ENCODE results near the gene MCC.

MCC gene

DNA sequence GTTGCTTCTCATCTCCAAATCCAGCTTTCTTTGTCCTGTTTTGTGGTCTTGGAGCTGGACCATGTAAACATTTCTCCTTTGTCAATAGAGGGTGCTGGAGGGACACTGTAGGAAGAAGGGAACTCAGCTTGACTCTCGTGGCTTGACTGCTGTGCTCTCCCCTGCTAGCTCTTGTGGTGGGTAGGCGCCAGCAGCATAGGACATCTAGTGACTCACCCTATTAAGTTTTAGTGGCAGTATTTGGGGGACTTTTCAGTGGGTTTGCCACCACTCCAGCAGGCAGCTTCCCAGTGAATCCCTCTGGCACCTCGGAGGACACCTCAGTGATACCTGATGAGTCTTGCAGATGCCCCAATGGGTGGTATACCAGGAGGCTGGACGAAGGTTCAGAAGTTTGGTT, 151.3 kb downstream of the MCC start:
- peak; percentile 68 for TF ChIP-seq RAD21 (IDR thresholded peaks at IDR 0.05; ENCODE audit: low read depth)
- TF ChIP-seq, protein P1, sequence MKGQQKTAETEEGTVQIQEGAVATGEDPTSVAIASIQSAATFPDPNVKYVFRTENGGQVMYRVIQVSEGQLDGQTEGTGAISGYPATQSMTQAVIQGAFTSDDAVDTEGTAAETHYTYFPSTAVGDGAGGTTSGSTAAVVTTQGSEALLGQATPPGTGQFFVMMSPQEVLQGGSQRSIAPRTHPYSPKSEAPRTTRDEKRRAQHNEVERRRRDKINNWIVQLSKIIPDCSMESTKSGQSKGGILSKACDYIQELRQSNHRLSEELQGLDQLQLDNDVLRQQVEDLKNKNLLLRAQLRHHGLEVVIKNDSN (IDR thresholded peaks at IDR 0.05), result no peak

DNA sequence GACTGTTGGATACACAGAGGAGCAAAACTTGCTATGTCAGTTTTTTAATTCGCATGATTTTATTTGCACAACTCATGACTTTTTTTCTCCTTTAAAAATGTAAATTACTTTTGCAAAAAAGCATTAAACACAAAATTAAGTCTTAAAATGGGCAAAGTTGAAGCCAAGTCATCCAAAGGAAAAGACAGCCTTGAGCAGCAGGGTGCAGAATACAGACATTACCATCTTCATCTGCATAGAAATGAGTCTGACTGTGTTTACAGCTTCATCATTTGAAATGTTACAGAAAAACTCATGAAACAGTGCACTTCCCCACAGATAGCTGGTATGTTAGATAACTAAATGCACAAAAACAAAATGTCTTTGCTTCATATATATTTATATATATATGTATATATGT, 154.8 kb downstream of the MCC start:
- TF ChIP-seq, protein P1 (IDR thresholded peaks at IDR 0.05), result no peak
- TF ChIP-seq TEAD4 (IDR thresholded peaks at IDR 0.05), result no peak
- TF ChIP-seq FOXM1 (IDR thresholded peaks at IDR 0.05; ENCODE audit: borderline replicate concordance, low read depth), result no peak
- no peak for TF ChIP-seq NFIC (IDR thresholded peaks at IDR 0.05)
- TF ChIP-seq ZBTB7A (IDR thresholded peaks at IDR 0.05; ENCODE audit: low read depth), result no peak
- TF ChIP-seq REST (IDR thresholded peaks at IDR 0.05; ENCODE audit: low read depth), result no peak
- TF ChIP-seq MAX (IDR thresholded peaks at IDR 0.05), result no peak
- no peak for TF ChIP-seq RAD21 (IDR thresholded peaks at IDR 0.05; ENCODE audit: low read depth)
- no peak for TF ChIP-seq TCF12 (IDR thresholded peaks at IDR 0.05; ENCODE audit: low read depth)
- TF ChIP-seq YY1 (IDR thresholded peaks at IDR 0.05; ENCODE audit: low read depth), result no peak

- TF ChIP-seq FOXM1 (IDR thresholded peaks at IDR 0.05; ENCODE audit: borderline replicate concordance, low read depth) (no peak), REST (IDR thresholded peaks at IDR 0.05; ENCODE audit: low read depth) (no peak), TEAD4 (IDR thresholded peaks at IDR 0.05) (no peak), EGR1 (IDR thresholded peaks at IDR 0.05) (no peak), ZBTB7A (IDR thresholded peaks at IDR 0.05; ENCODE audit: low read depth) (no peak), NFIC (IDR thresholded peaks at IDR 0.05) (no peak), TAF1 (IDR thresholded peaks at IDR 0.05; ENCODE audit: low read depth) (no peak), TCF12 (IDR thresholded peaks at IDR 0.05; ENCODE audit: low read depth) (no peak), YY1 (IDR thresholded peaks at IDR 0.05; ENCODE audit: low read depth) (no peak)
- TF ChIP-seq, protein P1 (IDR thresholded peaks at IDR 0.05), result no peak
These were observed 157.1 kb downstream of the MCC start for GRCh38 chr5:113331209-113331551.

DNA sequence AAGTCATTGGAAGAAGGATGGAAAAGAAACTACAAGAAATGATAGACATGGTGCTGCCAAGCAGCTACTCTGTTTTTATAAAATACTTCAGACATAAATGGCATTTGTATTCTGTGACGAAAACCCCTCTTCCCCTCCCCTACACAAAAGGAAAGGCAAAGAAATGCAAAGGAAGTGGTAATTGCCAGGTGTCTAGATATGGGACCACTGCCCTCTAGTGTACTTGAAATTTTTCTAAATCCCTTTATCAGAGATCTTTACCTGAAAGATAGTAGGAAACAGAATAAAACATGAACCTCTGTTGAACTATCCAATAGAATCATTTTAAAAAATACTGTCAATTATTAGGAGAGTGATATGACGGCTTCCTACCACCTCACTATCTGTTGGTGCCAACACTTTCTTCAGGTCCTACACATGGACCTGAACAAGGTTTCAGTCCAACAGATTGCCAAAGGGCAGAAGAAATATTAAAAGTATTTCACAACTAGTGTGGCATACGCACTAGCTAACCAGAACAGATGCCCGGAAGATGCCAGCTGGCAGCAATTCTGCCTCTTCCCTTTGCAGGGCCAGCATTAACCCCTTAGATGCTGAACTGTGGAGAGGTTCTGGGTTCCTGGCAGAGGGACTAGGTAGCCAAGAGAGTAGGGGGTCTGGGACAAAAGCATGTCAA, 157.6 kb downstream of the MCC start:
- peak; percentile 62 for TF ChIP-seq RAD21 (IDR thresholded peaks at IDR 0.05; ENCODE audit: low read depth)
- no peak for TF ChIP-seq EP300 (IDR thresholded peaks at IDR 0.05; ENCODE audit: borderline replicate concordance)
- no peak for TF ChIP-seq TAF1 (IDR thresholded peaks at IDR 0.05; ENCODE audit: low read depth)
- TF ChIP-seq NFIC (IDR thresholded peaks at IDR 0.05), result no peak

DNA sequence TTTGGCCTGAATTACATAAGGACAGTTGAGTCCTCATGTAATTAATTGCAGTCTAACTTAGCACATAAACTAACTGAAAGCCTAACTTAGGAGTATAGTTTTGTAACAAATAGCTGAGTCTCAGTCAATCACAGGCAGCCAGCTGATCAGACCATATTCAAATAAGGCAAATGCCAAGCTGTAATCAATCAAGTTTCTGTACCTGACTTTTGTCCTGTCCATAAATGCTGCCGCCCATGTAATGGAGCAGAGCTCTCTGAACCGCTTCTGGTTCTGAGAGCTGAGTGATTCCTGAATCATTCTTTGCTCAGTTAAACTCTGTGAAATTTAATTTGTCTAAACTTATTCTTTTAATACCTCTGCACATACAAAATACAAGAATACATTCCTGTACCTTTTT, 158.3 kb downstream of the MCC start:
- TF ChIP-seq EGR1 (IDR thresholded peaks at IDR 0.05) (no peak), TAF1 (IDR thresholded peaks at IDR 0.05; ENCODE audit: low read depth) (no peak), RAD21 (IDR thresholded peaks at IDR 0.05; ENCODE audit: low read depth) (no peak), MAX (IDR thresholded peaks at IDR 0.05) (no peak), NFIC (IDR thresholded peaks at IDR 0.05) (no peak), FOXM1 (IDR thresholded peaks at IDR 0.05; ENCODE audit: borderline replicate concordance, low read depth) (no peak), ZBTB7A (IDR thresholded peaks at IDR 0.05; ENCODE audit: low read depth) (no peak), YY1 (IDR thresholded peaks at IDR 0.05; ENCODE audit: low read depth) (no peak), REST (IDR thresholded peaks at IDR 0.05; ENCODE audit: low read depth) (no peak), TCF12 (IDR thresholded peaks at IDR 0.05; ENCODE audit: low read depth) (no peak), CREB1 (IDR thresholded peaks at IDR 0.05; ENCODE audit: low read depth) (no peak), CEBPB (IDR thresholded peaks at IDR 0.05) (no peak), EP300 (IDR thresholded peaks at IDR 0.05; ENCODE audit: borderline replicate concordance) (no peak), TEAD4 (IDR thresholded peaks at IDR 0.05) (no peak)
- TF ChIP-seq, protein P1 (IDR thresholded peaks at IDR 0.05), result no peak

All from Ishikawa (cell line).